ENCODE results near the gene CD300LD. TPM values are rescaled to one million over a fixed set of nuclear protein-coding genes. Genes with fewer than 3 reads are reported as not detected.

CD300LD gene
- total RNA-seq, 1 experiment from 2014 or later = not detected

- Mint-ChIP-seq H3K9me3 (ENCODE audit: unreplicated experiment) (no peaks in the 10 kb centered on the region), H3K27ac (ENCODE audit: low read depth, unreplicated experiment) (no peak within 1 kb of the TSS), H3K36me3 (ENCODE audit: insufficient read depth, unreplicated experiment) (no peaks in the 10 kb centered on the region), H3K4me1 (ENCODE audit: insufficient read depth, unreplicated experiment) (peaks cover 15% of the 10 kb centered on the region), H3K27me3 (ENCODE audit: insufficient read depth, unreplicated experiment) (no peaks in the 10 kb centered on the region), H3K4me3 (ENCODE audit: unreplicated experiment) (no peak within 1 kb of the TSS)
- no peak for TF ChIP-seq CTCF (IDR thresholded peaks at IDR 0.05; ENCODE audit: unreplicated experiment)
- ChIA-PET POLR2A (no interaction called here), CTCF (interaction anchor here (1.0 kb wide), 1 partner anchor 21 kb away, joined by 3 read pairs; no protein-coding TSS in a partner anchor)
- intact Hi-C loops (cut with micrococcal nuclease) = no loop called here
- no peak for DNase-seq (ENCODE audit: unreplicated experiment)
- no TSS peak for BruUV-seq (replicated peaks)
Measured at GRCh38 chr17:74545843-74546230, 46.2 kb downstream of the CD300LD start, which contains the start of gene CD300C. Gene CD300C, minus strand, starts transcription at chr17:74546115. Its CDS starts 333 bp downstream, at chr17:74545782.

- Mint-ChIP-seq H3K4me3 (ENCODE audit: unreplicated experiment) (no peak overlapping the region), H3K4me1 (ENCODE audit: insufficient read depth, unreplicated experiment) (peaks cover 15% of the 10 kb centered on the region), H3K27ac (ENCODE audit: low read depth, unreplicated experiment) (no peak overlapping the region), H3K27me3 (ENCODE audit: insufficient read depth, unreplicated experiment) (peaks cover 5% of the 10 kb centered on the region), H3K9me3 (ENCODE audit: unreplicated experiment) (no peaks in the 10 kb centered on the region), H3K36me3 (ENCODE audit: insufficient read depth, unreplicated experiment) (no peaks in the 10 kb centered on the region)
- intact Hi-C loops (cut with micrococcal nuclease) = no loop called here
- DNase-seq (ENCODE audit: unreplicated experiment) = no peak
- no peak for TF ChIP-seq CTCF (IDR thresholded peaks at IDR 0.05; ENCODE audit: unreplicated experiment)
- BruUV-seq (replicated peaks) = no TSS peak
- POLR2A ChIA-PET = no interaction called here
- CTCF ChIA-PET = interaction anchor here (1.0 kb wide), 1 partner anchor 21 kb away, joined by 3 read pairs; no protein-coding TSS in a partner anchor
Measured at GRCh38 chr17:74544991-74545842, 46.9 kb downstream of the CD300LD start.

- ChIA-PET POLR2A (no interaction called here), CTCF (interaction anchor here (0.6 kb wide), 1 partner anchor 11 kb away, joined by 3 read pairs; no protein-coding TSS in a partner anchor)
- intact Hi-C loops (cut with micrococcal nuclease) = no loop called here
- H3K4me1 Mint-ChIP-seq (ENCODE audit: insufficient read depth, unreplicated experiment) = peaks cover 15% of the 10 kb centered on the region
- no TSS peak for BruUV-seq (replicated peaks)
- no peak for TF ChIP-seq CTCF (IDR thresholded peaks at IDR 0.05; ENCODE audit: unreplicated experiment)
- no peaks in the 10 kb centered on the region for H3K36me3 Mint-ChIP-seq (ENCODE audit: insufficient read depth, unreplicated experiment)
- no peak overlapping the region for H3K27ac Mint-ChIP-seq (ENCODE audit: low read depth, unreplicated experiment)
- no peaks in the 10 kb centered on the region for H3K9me3 Mint-ChIP-seq (ENCODE audit: unreplicated experiment)
- H3K27me3 Mint-ChIP-seq (ENCODE audit: insufficient read depth, unreplicated experiment) = peaks cover 16% of the 10 kb centered on the region
- H3K4me3 Mint-ChIP-seq (ENCODE audit: unreplicated experiment) = no peak overlapping the region
- DNase-seq (ENCODE audit: unreplicated experiment) = no peak
Measured at GRCh38 chr17:74543891-74544760, 48.0 kb downstream of the CD300LD start.

- no peak for DNase-seq (ENCODE audit: unreplicated experiment)
- no peak overlapping the region for H3K27ac Mint-ChIP-seq (ENCODE audit: low read depth, unreplicated experiment)
- no peak overlapping the region for H3K4me3 Mint-ChIP-seq (ENCODE audit: unreplicated experiment)
- BruUV-seq (replicated peaks) = no TSS peak
- H3K27me3 Mint-ChIP-seq (ENCODE audit: insufficient read depth, unreplicated experiment) = peaks cover 21% of the 10 kb centered on the region
- peaks cover 15% of the 10 kb centered on the region for H3K4me1 Mint-ChIP-seq (ENCODE audit: insufficient read depth, unreplicated experiment)
- intact Hi-C loops (cut with micrococcal nuclease) = no loop called here
- no peak for TF ChIP-seq CTCF (IDR thresholded peaks at IDR 0.05; ENCODE audit: unreplicated experiment)
- no peaks in the 10 kb centered on the region for H3K36me3 Mint-ChIP-seq (ENCODE audit: insufficient read depth, unreplicated experiment)
- H3K9me3 Mint-ChIP-seq (ENCODE audit: unreplicated experiment) = no peaks in the 10 kb centered on the region
- ChIA-PET POLR2A (no interaction called here), CTCF (interaction anchor here (0.6 to 0.7 kb wide), 2 partner anchors 10 to 1988 kb away, joined by 3 read pairs; no protein-coding TSS in a partner anchor)
Measured at GRCh38 chr17:74543406-74543805, 48.7 kb downstream of the CD300LD start.
